DMS53 treated with DMSO at 0.1 percent for 48 hours (cell line): Measurements from ENCODE around the gene TMEM181.
"Not testable (repeated sequence)": the region's sequence is repeated elsewhere in the genome, so short reads cannot be mapped to it uniquely, and the experiment has no call there.

ENCODE experiments used
- DNase-seq: peaks from one replicate; lab custom pipeline; 2025; ENCODE audit not compliant: unreplicated experiment; lab: John Stamatoyannopoulos, UW

Gene TMEM181

GRCh38 chr6:158536891-158537798 lies 22.7 kb upstream of the TMEM181 start:
- peak; percentile 34 for DNase-seq

GRCh38 chr6:158538741-158539140 lies 21.1 kb upstream of the TMEM181 start:
- no peak for DNase-seq

- no peak for DNase-seq
These were observed 20.5 kb upstream of the TMEM181 start for GRCh38 chr6:158539413-158539812.

- no peak for DNase-seq
These were observed 20.0 kb upstream of the TMEM181 start for GRCh38 chr6:158539881-158540280.

- no peak for DNase-seq
These were observed 16.2 kb upstream of the TMEM181 start for GRCh38 chr6:158543606-158544185.

GRCh38 chr6:158544428-158544827 lies 15.5 kb upstream of the TMEM181 start:
- no peak for DNase-seq

GRCh38 chr6:158545043-158545966 lies 14.6 kb upstream of the TMEM181 start:
- no peak for DNase-seq

- DNase-seq = peak; percentile 76
These were observed 11.3 kb upstream of the TMEM181 start for GRCh38 chr6:158548418-158549161.

- DNase-seq = no peak
These were observed 7.7 kb upstream of the TMEM181 start for GRCh38 chr6:158552055-158552795.

- DNase-seq = no peak
These were observed 7.1 kb upstream of the TMEM181 start for GRCh38 chr6:158552796-158553138.

GRCh38 chr6:158554611-158555361 lies 5.1 kb upstream of the TMEM181 start:
- DNase-seq = no peak

GRCh38 chr6:158556113-158556512 lies 3.8 kb upstream of the TMEM181 start:
- no peak for DNase-seq

- DNase-seq = not testable (repeated sequence)
These were observed 2.8 kb upstream of the TMEM181 start for GRCh38 chr6:158557110-158557509.

GRCh38 chr6:158557927-158558326 lies 2.0 kb upstream of the TMEM181 start:
- DNase-seq = no peak

GRCh38 chr6:158558415-158559306 lies 1.2 kb upstream of the TMEM181 start:
- DNase-seq = no peak

GRCh38 chr6:158559338-158559894 lies 475 bp upstream of the TMEM181 start:
- DNase-seq = no peak

GRCh38 chr6:158560836-158561320 lies 987 bp downstream of the TMEM181 start:
- DNase-seq = no peak

- DNase-seq = no peak
These were observed 1.5 kb downstream of the TMEM181 start for GRCh38 chr6:158561321-158561884.
